A673 (cell line): ENCODE measurements around the gene DBET.
"Not testable (repeated sequence)": the region's sequence is repeated elsewhere in the genome, so short reads cannot be mapped to it uniquely, and the experiment has no call there.

Experiments
- EZH2 ChIP-seq: fragments of 200-600 bp; sonication (generic); IDR thresholded peaks from 2 replicates; pipeline ENCODE4 v1.6.1; 2017; ENCODE audit warnings: borderline replicate concordance, low read depth, mild to moderate bottlenecking, mixed read lengths, antibody characterized with exemption, low read length; ENCODE audit not compliant: poor library complexity, severe bottlenecking
- TF ChIP-seq, protein P1 (sequence below): fragments of 300-800, 200-600 bp; sonication (generic); conservative IDR thresholded peaks from 2 replicates; pipeline ENCODE4 v1.5.1; 2017; ENCODE audit warnings: low read depth, mild to moderate bottlenecking, antibody characterized with exemption, low read length, moderate library complexity, mixed read lengths

DNA sequence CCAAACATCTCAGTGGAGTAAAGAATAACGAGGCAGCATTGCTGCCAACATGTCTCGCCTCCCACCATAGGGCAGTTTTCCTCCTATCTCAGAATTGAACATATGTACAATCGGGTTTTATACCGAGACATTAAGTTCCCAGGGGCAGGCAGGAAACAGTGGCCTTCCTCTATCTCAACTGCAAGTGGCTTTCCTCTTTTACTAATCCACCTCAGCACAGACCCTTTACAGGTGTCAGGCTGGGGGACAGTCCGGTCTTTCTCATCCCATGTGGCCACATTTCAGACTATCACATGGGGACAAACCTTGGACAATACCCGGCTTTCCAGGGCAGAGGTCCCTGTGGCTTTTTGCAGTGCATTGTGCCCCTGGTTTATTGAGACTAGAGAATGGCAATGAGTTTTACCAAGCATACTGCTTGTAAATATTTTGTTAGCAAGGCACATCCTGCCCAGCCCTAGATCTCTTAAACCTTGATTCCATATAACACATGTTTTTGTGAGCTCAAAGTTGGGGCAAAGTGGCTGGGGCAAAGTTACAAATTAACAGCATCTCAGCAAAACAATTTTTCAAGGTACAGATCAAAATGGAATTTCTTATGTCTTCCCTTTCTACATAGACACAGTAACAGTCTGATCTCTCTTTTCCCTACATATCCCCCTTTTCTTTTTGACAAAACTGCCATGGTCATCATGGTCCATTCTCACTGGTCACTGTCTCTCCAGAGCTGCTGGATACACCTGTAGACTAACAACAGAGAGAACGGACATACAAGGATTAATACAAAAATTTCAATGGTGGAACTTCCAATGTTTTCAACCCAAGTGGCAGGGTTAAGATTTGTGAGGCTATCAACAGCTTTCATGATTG, 42.5 kb downstream of the DBET start:
- TF ChIP-seq EZH2, result not testable (repeated sequence)
- TF ChIP-seq, protein P1, sequence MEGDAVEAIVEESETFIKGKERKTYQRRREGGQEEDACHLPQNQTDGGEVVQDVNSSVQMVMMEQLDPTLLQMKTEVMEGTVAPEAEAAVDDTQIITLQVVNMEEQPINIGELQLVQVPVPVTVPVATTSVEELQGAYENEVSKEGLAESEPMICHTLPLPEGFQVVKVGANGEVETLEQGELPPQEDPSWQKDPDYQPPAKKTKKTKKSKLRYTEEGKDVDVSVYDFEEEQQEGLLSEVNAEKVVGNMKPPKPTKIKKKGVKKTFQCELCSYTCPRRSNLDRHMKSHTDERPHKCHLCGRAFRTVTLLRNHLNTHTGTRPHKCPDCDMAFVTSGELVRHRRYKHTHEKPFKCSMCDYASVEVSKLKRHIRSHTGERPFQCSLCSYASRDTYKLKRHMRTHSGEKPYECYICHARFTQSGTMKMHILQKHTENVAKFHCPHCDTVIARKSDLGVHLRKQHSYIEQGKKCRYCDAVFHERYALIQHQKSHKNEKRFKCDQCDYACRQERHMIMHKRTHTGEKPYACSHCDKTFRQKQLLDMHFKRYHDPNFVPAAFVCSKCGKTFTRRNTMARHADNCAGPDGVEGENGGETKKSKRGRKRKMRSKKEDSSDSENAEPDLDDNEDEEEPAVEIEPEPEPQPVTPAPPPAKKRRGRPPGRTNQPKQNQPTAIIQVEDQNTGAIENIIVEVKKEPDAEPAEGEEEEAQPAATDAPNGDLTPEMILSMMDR, result not testable (repeated sequence)
